ENCODE measurements around the gene KIAA0040. TPM values are rescaled to one million over a fixed set of nuclear protein-coding genes. Genes with fewer than 3 reads are reported as not detected.
A peak's percentile ranks its signal among the peaks of the same experiment; 100 is the strongest.

KIAA0040 gene
- total RNA-seq, 3 donors from 2014 or later (not counting 1 experiment from before 2014, with no cell fraction given), result 18.0 to 21.2 (median 19.4) TPM

DNA sequence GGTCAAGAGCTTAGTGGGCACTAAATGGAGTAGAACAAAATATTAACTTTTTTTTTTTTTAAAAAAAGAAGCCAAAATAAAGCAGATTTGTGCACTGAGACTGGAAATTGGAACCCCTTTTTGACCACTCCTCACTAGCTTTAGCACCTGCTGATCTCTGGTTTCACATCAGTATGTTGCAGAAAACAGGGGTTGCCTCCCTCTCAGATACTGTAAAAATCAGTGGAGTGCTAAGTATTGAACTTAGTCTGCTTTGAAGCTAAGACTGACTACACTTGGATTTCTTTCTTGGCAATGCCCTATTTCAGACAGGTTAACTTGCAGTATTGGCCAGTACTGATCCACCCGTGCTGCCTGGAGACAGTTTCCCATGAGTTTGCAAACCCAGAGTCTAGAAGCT, 2.7 kb upstream of the KIAA0040 start:
- H3K4me1 ChIP-seq (ENCODE audit: control insufficient read depth, insufficient read depth, low read length), result peaks cover 23% of the 10 kb centered on the region
- peaks cover 14 to 23% of the 10 kb centered on the region in 2 donors for H3K4me1 Mint-ChIP-seq
- H3K36me3 ChIP-seq (ENCODE audit: control insufficient read depth, insufficient read depth, low read length), result no peaks in the 10 kb centered on the region
- no peak for DNase-seq
- TF ChIP-seq, protein P1, sequence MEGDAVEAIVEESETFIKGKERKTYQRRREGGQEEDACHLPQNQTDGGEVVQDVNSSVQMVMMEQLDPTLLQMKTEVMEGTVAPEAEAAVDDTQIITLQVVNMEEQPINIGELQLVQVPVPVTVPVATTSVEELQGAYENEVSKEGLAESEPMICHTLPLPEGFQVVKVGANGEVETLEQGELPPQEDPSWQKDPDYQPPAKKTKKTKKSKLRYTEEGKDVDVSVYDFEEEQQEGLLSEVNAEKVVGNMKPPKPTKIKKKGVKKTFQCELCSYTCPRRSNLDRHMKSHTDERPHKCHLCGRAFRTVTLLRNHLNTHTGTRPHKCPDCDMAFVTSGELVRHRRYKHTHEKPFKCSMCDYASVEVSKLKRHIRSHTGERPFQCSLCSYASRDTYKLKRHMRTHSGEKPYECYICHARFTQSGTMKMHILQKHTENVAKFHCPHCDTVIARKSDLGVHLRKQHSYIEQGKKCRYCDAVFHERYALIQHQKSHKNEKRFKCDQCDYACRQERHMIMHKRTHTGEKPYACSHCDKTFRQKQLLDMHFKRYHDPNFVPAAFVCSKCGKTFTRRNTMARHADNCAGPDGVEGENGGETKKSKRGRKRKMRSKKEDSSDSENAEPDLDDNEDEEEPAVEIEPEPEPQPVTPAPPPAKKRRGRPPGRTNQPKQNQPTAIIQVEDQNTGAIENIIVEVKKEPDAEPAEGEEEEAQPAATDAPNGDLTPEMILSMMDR (IDR thresholded peaks at IDR 0.05), result no peak
- intact Hi-C loops (cut with micrococcal nuclease), result no loop called here
- H3K9me3 Mint-ChIP-seq, result no peaks in the 10 kb centered on the region
- H3K27me3 Mint-ChIP-seq (ENCODE audit: low read depth in 2 of 2), result no peaks in the 10 kb centered on the region
- 37% methylated on average over 1 of the region's 1 CpG for WGBS (ENCODE audit: insufficient coverage)
- H3K9me3 ChIP-seq (ENCODE audit: control insufficient read depth, insufficient read depth, low read length), result no peaks in the 10 kb centered on the region
- H3K27ac Mint-ChIP-seq, result peak overlapping the region in 1 of 2 donors; percentile 25
- H3K36me3 Mint-ChIP-seq, result no peaks in the 10 kb centered on the region
- H3K4me3 ChIP-seq (ENCODE audit: low read length), result no peak overlapping the region
- no peaks in the 10 kb centered on the region for H3K27me3 ChIP-seq (ENCODE audit: control insufficient read depth, insufficient read depth, low read length)
- no peak overlapping the region for H3K27ac ChIP-seq (ENCODE audit: low read length)
- H3K4me3 Mint-ChIP-seq, result no peak overlapping the region
- ATAC-seq, result no peak

GRCh38 chr1:175193527-175193910, 943 bp upstream of the KIAA0040 start:
- intact Hi-C loops (cut with micrococcal nuclease), result no loop called here

DNA sequence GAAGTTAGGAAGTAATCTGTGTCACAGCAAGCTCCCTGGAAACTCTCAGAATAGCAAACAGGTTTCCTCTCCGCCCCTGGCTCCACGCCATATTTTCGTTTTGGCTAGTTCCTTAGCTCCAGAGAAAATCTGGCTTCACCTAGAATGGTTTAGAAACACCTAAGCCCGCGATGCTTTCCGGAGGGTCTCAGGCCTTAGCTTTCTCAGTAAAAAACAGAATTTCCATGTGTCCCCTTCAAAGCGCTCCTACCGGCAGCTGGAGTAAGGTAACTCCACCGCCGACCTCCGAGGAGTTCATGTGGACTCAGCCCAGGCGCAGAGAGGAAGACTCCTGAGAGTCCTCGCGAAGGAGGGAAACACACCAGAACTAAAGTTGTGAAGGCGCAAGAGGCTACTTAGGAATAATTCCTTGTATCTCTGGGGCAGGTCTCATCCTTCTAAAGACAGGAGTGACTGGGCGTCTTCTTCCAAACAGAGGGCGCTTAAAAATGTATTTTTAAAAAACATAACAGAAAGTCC, 406 bp downstream of the KIAA0040 start:
- no peaks in the 10 kb centered on the region for H3K9me3 Mint-ChIP-seq
- intact Hi-C loops (cut with micrococcal nuclease), result no loop called here
- DNase-seq (peak in 1 of 2 donors; percentile 63), ATAC-seq (peak; percentile 30 to 41 (median 38))
- H3K4me3 Mint-ChIP-seq, result peak overlapping the region; percentile 96
- H3K36me3 Mint-ChIP-seq, result no peaks in the 10 kb centered on the region
- under 1% methylated on average over 17 of the region's 17 CpGs for WGBS (ENCODE audit: insufficient coverage)
- Histone ChIP-seq H3K9me3 (ENCODE audit: control insufficient read depth, insufficient read depth, low read length) (no peaks in the 10 kb centered on the region), H3K4me3 (ENCODE audit: low read length) (peak overlapping the region; percentile 78), H3K4me1 (ENCODE audit: control insufficient read depth, insufficient read depth, low read length) (peaks cover 37% of the 10 kb centered on the region), H3K27me3 (ENCODE audit: control insufficient read depth, insufficient read depth, low read length) (no peaks in the 10 kb centered on the region), H3K36me3 (ENCODE audit: control insufficient read depth, insufficient read depth, low read length) (peaks cover 2% of the 10 kb centered on the region), H3K27ac (ENCODE audit: low read length) (peak overlapping the region; percentile 68)
- TF ChIP-seq, protein P1 (IDR thresholded peaks at IDR 0.05), result no peak
- H3K27me3 Mint-ChIP-seq (ENCODE audit: low read depth in 2 of 2), result no peaks in the 10 kb centered on the region
- H3K4me1 Mint-ChIP-seq, result peaks cover 45 to 52% of the 10 kb centered on the region in 2 donors
- H3K27ac Mint-ChIP-seq, result peak overlapping the region; percentile 27 to 59

More at GRCh38 chr1:175193527-175193910, 943 bp upstream of the KIAA0040 start:
- no peaks in the 10 kb centered on the region for H3K36me3 Mint-ChIP-seq
- ATAC-seq, result no peak
- H3K9me3 Mint-ChIP-seq, result no peaks in the 10 kb centered on the region
- TF ChIP-seq, protein P1 (IDR thresholded peaks at IDR 0.05), result no peak
- no peak for DNase-seq
- H3K4me1 ChIP-seq (ENCODE audit: control insufficient read depth, insufficient read depth, low read length), result peaks cover 33% of the 10 kb centered on the region
- H3K4me3 Mint-ChIP-seq, result peak overlapping the region; percentile 96
- no peaks in the 10 kb centered on the region for H3K27me3 ChIP-seq (ENCODE audit: control insufficient read depth, insufficient read depth, low read length)
- H3K4me1 Mint-ChIP-seq, result peaks cover 32 to 40% of the 10 kb centered on the region in 2 donors
- 96% methylated on average over 4 of the region's 4 CpGs for WGBS (ENCODE audit: insufficient coverage)
- H3K27me3 Mint-ChIP-seq (ENCODE audit: low read depth in 2 of 2), result no peaks in the 10 kb centered on the region
- no peaks in the 10 kb centered on the region for H3K9me3 ChIP-seq (ENCODE audit: control insufficient read depth, insufficient read depth, low read length)
- no peaks in the 10 kb centered on the region for H3K36me3 ChIP-seq (ENCODE audit: control insufficient read depth, insufficient read depth, low read length)
- peak overlapping the region; percentile 25 to 27 for H3K27ac Mint-ChIP-seq
- H3K27ac ChIP-seq (ENCODE audit: low read length), result peak overlapping the region; percentile 47
- no peak overlapping the region for H3K4me3 ChIP-seq (ENCODE audit: low read length)

DNA sequence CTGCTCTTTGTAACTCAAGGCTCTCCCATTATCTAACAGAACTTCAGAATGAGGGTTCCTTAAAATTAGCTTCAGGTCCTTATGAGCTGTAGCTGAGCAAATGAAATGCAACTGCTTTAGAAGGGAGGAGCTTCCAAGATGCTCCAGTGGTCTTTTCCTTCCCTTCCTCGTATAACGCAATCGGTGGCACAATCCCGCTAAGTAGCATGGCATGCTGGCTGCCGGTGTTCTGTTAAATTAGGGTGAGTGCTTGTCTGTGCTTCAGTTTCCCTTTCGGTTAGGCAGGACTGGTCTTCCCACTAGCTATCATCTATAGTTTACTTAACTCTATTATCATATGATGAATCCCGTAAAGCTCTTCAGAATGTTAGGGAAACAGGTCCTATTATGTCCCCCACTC, 917 bp downstream of the KIAA0040 start:
- H3K27ac Mint-ChIP-seq, result peak overlapping the region; percentile 27 to 59
- Histone ChIP-seq H3K9me3 (ENCODE audit: control insufficient read depth, insufficient read depth, low read length) (no peaks in the 10 kb centered on the region), H3K27ac (ENCODE audit: low read length) (peak overlapping the region; percentile 68), H3K36me3 (ENCODE audit: control insufficient read depth, insufficient read depth, low read length) (peaks cover 7% of the 10 kb centered on the region), H3K4me3 (ENCODE audit: low read length) (peak overlapping the region; percentile 78), H3K4me1 (ENCODE audit: control insufficient read depth, insufficient read depth, low read length) (peaks cover 37% of the 10 kb centered on the region), H3K27me3 (ENCODE audit: control insufficient read depth, insufficient read depth, low read length) (no peaks in the 10 kb centered on the region)
- intact Hi-C loops (cut with micrococcal nuclease), result no loop called here
- peaks cover 50 to 57% of the 10 kb centered on the region in 2 donors for H3K4me1 Mint-ChIP-seq
- no peaks in the 10 kb centered on the region for H3K9me3 Mint-ChIP-seq
- 0% methylated on average over 1 of the region's 7 CpGs for WGBS (ENCODE audit: insufficient coverage)
- peaks cover under 1% of the 10 kb centered on the region for H3K36me3 Mint-ChIP-seq
- peak in 1 of 2 donors; percentile 69 for DNase-seq
- H3K27me3 Mint-ChIP-seq (ENCODE audit: low read depth in 2 of 2), result no peaks in the 10 kb centered on the region
- TF ChIP-seq, protein P1 (IDR thresholded peaks at IDR 0.05), result no peak
- peak overlapping the region; percentile 96 for H3K4me3 Mint-ChIP-seq
- peak; percentile 67 to 73 (median 69) for ATAC-seq

All from natural killer cell (primary cell).